ENCODE data around the gene SMIM17. TPM values are rescaled to one million over a fixed set of nuclear protein-coding genes. Genes with fewer than 3 reads are reported as not detected.

Gene SMIM17
- total and polyA plus RNA-seq, 9 donors, result 0.22 to 1.6 (median 0.59) TPM; not detected in 1

- H3K4me3 ChIP-seq, result no peak overlapping the region
- intact Hi-C loops (cut with DNase I), result no loop called here
- H3K4me1 ChIP-seq (ENCODE audit: insufficient read depth), result no peaks in the 10 kb centered on the region
- no peak overlapping the region for H3K27ac ChIP-seq
- WGBS, 3 donors, result 87 to 94% (median 92%) methylated on average over 8 of the region's 8 CpGs
- H3K36me3 ChIP-seq, result no peaks in the 10 kb centered on the region
- peaks cover 5 to 44% of the 10 kb centered on the region in 2 donors for H3K9me3 ChIP-seq
- no peaks in the 10 kb centered on the region for H3K27me3 ChIP-seq
- TF ChIP-seq POLR2A (IDR thresholded peaks at IDR 0.05), result no peak
- no peak for TF ChIP-seq CTCF (IDR thresholded peaks at IDR 0.05)
- TF ChIP-seq EP300 (IDR thresholded peaks at IDR 0.05), result no peak
- no peak for DNase-seq
Measured at GRCh38 chr19:56608274-56608964, 34.5 kb upstream of the SMIM17 start.

GRCh38 chr19:56611288-56611687, 31.7 kb upstream of the SMIM17 start:
- Histone ChIP-seq H3K4me3 (no peak overlapping the region), H3K36me3 (no peaks in the 10 kb centered on the region), H3K27ac (no peak overlapping the region), H3K9me3 (peaks cover 5 to 48% of the 10 kb centered on the region in 2 donors), H3K27me3 (no peaks in the 10 kb centered on the region), H3K4me1 (ENCODE audit: insufficient read depth) (no peaks in the 10 kb centered on the region)
- intact Hi-C loops (cut with DNase I), result no loop called here
- TF ChIP-seq EP300 (IDR thresholded peaks at IDR 0.05) (no peak), CTCF (IDR thresholded peaks at IDR 0.05) (no peak)
- no peak for DNase-seq
- WGBS, 3 donors, result 73 to 77% (median 74%) methylated on average over 8 of the region's 8 CpGs

- no peaks in the 10 kb centered on the region for H3K4me1 ChIP-seq (ENCODE audit: insufficient read depth)
- no peaks in the 10 kb centered on the region for H3K27me3 ChIP-seq
- DNase-seq, result no peak
- no peaks in the 10 kb centered on the region for H3K36me3 ChIP-seq
- no peak overlapping the region for H3K27ac ChIP-seq
- intact Hi-C loops (cut with DNase I), result no loop called here
- 84 to 91% (median 89%) methylated on average over 2 of the region's 2 CpGs for WGBS, 3 donors
- peaks cover 5 to 43% of the 10 kb centered on the region in 2 donors for H3K9me3 ChIP-seq
- TF ChIP-seq EP300 (IDR thresholded peaks at IDR 0.05) (no peak), POLR2A (IDR thresholded peaks at IDR 0.05) (no peak), CTCF (IDR thresholded peaks at IDR 0.05) (no peak)
- no peak overlapping the region for H3K4me3 ChIP-seq
Measured at GRCh38 chr19:56612737-56613136, 30.2 kb upstream of the SMIM17 start.

- Histone ChIP-seq H3K36me3 (no peaks in the 10 kb centered on the region), H3K4me1 (ENCODE audit: insufficient read depth) (no peaks in the 10 kb centered on the region), H3K9me3 (peaks cover 0 to 45% of the 10 kb centered on the region in 2 donors), H3K27me3 (no peaks in the 10 kb centered on the region), H3K4me3 (no peak overlapping the region), H3K27ac (no peak overlapping the region)
- intact Hi-C loops (cut with DNase I), result no loop called here
- DNase-seq, result no peak
- 84 to 99% (median 95%) methylated on average over 5 of the region's 5 CpGs for WGBS, 3 donors
- no peak for TF ChIP-seq POLR2A (IDR thresholded peaks at IDR 0.05)
- no peak for TF ChIP-seq CTCF (IDR thresholded peaks at IDR 0.05)
- no peak for TF ChIP-seq EP300 (IDR thresholded peaks at IDR 0.05)
Measured at GRCh38 chr19:56613639-56614038, 29.3 kb upstream of the SMIM17 start.
